HG03432 (cell line): Measurements from ENCODE around the gene UBA52.
"Not testable (repeated sequence)": the region's sequence is repeated elsewhere in the genome, so short reads cannot be mapped to it uniquely, and the experiment has no call there.

Experiments
- ATAC-seq: cut with Tn5 transposase; IDR thresholded peaks from one replicate; pipeline ENCODE4 v1.9.1; 2021; ENCODE audit warnings: mild to moderate bottlenecking, moderate library complexity; ENCODE audit not compliant: unreplicated experiment

UBA52 gene

DNA sequence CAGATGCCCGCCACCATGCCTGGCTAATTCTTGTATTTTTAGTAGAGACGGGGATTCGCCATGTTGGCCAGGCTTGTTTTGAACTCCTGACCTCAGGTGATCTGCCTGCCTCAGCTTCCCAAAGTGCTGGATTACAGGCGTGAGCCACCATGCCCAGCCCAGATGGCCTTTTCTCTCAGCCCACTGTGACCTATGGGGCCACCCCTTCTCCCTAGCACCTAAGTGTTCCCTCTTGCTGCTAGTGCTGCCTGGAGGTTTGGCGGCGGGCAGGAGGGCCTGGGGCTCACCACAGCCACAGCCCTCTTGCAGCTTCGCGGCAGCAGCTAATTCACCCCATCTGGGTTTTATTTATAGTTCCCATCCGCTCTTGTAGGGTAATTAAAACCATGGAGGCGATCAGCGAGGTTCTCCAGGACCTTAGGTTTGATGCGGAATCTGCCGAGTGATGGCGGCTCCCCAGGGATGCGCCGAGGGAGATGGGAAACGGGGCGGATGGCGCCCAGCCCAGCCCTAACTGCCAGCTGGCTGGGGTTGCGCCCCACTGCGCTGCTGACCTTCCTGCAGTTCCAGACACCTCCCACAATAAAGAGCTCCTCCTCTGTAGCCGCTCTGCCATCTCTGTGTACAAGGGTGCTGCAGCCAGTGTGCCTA lies 20.2 kb downstream of the UBA52 start:
- ATAC-seq = no peak

GRCh38 chr19:18592732-18593131 lies 21.1 kb downstream of the UBA52 start:
- not testable (repeated sequence) for ATAC-seq

GRCh38 chr19:18593367-18594095 lies 21.9 kb downstream of the UBA52 start:
- no peak for ATAC-seq

- ATAC-seq = peak; percentile 64
Observed at GRCh38 chr19:18594096-18594823, 22.6 kb downstream of the UBA52 start.

DNA sequence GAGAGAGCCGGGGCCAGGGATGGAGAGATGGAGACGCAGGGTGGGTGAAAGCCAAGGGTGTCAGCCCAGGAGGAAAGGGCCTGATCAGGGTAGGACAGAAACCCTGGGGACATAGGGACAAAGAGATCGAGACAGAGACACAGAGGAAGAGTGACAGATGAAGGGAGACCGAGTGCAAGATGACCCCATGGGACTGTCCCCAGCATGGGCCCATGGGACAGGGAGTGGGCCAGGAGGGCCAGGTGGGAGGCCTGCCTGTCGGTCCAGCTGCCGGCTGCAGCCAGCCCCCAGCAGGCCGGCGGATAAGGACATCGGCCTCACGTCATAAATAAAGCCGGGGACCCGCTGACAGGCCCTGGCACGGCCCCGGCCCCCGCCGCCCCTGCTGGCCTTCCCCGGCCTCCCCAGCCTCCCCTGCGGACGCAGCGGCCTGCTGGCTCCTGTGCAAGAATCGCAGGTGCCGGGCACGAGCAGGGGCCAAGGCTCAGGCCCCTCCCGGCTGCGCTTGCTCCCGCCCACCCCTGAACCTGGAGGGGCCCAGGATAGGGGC lies 23.2 kb downstream of the UBA52 start:
- no peak for ATAC-seq

- ATAC-seq = no peak
Observed at GRCh38 chr19:18595475-18595874, 23.8 kb downstream of the UBA52 start.

- no peak for ATAC-seq
Observed at GRCh38 chr19:18596752-18597157, 25.1 kb downstream of the UBA52 start.

- no peak for ATAC-seq
Observed at GRCh38 chr19:18597809-18598660, 26.4 kb downstream of the UBA52 start.

- no peak for ATAC-seq
Observed at GRCh38 chr19:18599485-18599884, 27.8 kb downstream of the UBA52 start.

DNA sequence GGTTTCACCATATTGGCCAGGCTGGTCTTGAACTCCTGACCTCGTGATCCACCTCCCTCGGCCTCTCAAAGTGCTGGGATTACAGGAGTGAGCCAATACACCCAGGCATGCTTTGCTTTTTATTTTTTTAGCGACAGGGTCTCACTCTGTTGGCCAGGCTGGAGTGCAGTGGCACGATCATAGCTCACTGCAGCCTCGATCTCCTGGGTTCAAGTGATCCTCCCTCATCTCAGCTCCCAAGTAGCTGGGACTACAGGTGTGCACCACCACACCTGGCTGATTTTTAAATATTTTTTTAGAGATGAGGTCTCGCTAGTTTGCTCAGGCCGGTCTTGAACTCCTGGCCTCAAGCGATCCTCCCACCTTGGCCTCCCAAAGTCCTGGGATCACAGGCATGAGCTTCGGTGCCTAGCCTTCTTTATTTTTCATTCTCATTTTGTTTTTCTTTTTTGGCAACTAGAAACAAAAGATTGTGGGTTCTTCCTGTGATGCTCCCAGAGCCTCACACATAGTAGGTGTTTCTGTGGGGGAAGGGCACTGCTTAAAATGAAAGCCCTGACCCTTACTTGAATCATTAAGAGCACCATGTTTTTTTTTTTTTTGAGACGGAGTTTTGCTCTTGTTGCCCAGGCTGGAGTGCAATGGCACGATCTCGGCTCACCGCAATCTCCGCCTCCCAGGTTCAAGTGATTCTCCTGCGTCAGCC lies 29.2 kb downstream of the UBA52 start:
- not testable (repeated sequence) for ATAC-seq

DNA sequence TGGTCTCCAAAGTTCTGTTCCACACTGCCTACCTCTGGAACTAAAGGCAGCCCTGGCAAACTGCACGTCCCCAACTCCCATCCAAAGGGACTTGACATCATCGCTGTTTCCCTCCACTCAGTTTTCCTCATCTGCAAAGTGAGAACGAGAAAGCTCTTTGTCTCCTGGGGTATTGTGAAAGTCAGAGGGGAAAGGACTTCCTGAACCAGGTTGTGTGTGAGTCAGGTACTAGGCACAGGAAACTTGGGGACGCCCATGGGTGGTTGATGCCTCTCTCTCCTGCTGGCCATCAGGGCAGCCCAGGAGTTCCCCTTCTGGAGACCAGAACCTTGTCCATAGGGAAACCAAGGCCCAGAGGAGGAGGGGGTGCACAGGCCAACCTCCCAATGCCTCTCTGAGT lies 30.2 kb downstream of the UBA52 start:
- no peak for ATAC-seq

GRCh38 chr19:18603255-18603957 lies 31.7 kb downstream of the UBA52 start:
- ATAC-seq = no peak

DNA sequence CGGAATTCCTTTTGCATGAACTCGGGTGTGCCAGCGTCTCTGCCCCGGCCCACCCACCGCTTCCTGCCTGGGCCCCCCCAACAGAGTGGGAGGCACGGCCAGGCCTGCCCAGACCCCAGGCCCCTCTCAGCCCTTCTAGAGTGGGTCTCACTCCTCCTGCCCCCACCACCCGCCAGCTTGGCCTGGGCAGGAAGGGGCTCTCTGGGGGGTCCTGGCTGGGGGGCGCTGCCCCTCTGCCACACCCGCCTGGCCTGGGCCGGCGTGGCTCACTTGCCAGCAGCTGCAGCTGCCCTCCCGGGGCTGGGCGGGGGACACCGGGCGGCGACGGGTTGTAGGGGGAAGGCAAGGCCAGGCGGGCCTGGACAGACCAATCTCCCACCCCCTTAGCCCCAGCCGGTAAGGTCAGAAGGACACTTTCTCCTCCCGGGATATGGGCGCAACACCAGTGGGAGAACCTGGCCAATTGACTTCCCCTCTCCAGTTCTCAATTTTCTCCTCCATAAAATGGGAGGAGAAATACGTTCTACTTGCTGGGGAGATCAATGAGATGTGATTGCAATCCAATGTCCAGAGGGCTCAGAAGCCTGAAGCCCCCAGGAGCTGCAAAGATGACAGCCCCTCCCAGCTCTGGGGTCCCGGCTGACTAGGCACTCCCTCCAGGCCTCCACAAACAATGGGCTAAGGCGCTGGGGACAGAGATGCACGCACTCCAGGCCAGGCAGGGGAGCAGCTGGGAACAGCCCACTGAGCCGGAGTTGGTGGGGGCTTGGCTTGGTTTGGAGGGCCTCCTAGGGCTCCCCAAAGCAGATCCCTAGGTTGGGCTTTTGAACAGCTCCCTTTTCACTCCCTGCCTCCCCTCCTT lies 32.5 kb downstream of the UBA52 start:
- ATAC-seq = no peak

GRCh38 chr19:18604820-18605159 lies 33.1 kb downstream of the UBA52 start:
- ATAC-seq = no peak

DNA sequence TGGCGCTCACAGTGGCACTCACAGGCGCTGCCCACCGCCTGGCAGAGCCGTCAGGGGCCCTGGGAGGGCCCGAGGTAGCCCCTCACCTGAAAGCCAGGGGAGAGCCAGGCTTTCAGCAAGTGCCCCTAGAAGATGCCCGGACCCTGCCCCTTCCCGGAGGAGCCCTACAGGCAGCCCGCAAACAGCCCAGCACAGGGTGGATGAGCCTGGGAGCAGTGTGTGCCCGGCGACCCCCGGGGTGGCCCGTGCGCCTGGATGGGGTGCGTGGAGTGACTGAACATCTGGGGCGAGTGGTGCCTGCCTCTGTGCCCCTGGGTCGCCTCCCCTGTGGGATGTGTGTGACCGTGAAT lies 33.5 kb downstream of the UBA52 start:
- ATAC-seq = no peak

DNA sequence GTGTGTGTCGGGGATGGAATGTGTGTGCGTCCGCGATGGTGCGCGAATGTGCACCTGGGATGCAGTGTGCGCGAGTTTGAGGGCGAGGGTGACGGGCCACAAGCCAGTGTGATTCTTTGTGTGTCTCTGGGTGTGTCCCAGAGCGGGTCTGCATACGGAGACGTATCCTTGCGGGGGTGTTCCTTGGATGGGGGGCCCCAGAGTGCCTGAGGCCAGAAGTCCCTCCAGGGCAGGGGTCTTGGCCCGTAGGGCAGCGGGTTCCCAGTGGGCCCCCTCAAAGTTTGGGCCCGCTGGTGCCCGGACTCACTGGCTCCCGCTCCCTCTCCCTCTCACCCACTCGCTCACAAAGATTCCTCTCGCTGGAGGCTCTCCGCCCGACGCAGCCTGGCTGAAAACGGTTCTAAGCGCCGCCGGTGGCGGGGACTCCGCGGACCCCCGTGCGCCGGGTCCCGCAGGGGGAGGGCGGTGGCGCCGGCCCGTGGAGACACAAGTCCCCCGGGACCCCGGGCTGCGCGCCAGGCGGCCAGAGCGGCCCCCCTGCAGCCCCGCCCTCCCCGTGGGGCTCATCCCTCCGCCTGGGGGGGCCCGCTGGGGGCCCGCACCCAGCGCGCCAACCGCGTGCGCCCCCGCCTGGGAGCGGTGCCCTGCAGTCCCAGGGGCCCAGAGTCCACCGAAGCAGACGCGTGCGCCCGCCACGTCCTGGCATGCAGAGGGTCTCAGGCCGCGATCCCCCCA lies 34.1 kb downstream of the UBA52 start:
- no peak for ATAC-seq

GRCh38 chr19:18606281-18607225 lies 34.9 kb downstream of the UBA52 start, which contains the start of gene CRLF1:
Gene CRLF1, minus strand, starts transcription at chr19:18606799. Its CDS starts 143 bp downstream, at chr19:18606656.
- ATAC-seq = no peak
